Measurements from ENCODE around the gene ARL5B.

- TF ChIP-seq POLR2A (IDR thresholded peaks at IDR 0.05; ENCODE audit: low read depth, low read length) (no peak), POLR2AphosphoS5 (IDR thresholded peaks at IDR 0.05; ENCODE audit: low read depth, low read length) (no peak), TAF1 (IDR thresholded peaks at IDR 0.05; ENCODE audit: borderline replicate concordance, low read depth, low read length) (no peak)
These were observed 1.7 kb downstream of the ARL5B start for GRCh38 chr10:18660816-18661431.

All from GM12892 (cell line).